MCF 10A (cell line): ENCODE data around the gene TNFAIP8. TPM values are rescaled to one million over a fixed set of nuclear protein-coding genes. Genes with fewer than 3 reads are reported as not detected.

Source experiments
- BruUV-seq: library from RNA; stranded (reverse); fragments of 400-500 nt; replicated peaks from 2 replicates; lab custom pipeline; 2021; lab: Mats Ljungman, UMichigan
- CTCF ChIA-PET: fragments of 300-600 bp; sonication (Branson Sonifier 250); formaldehyde crosslinking; extraction: SDS; loops from one replicate; lab custom pipeline; 2021; ENCODE audit warnings: antibody characterized with exemption, inconsistent platforms; lab: Yijun Ruan, JAX
- POLR2A ChIA-PET: fragments of 300-600, 350-650 bp; sonication (Branson Sonifier 250); formaldehyde crosslinking; extraction: SDS; loops from one replicate; lab custom pipeline; 2020; ENCODE audit warnings: antibody characterized with exemption, inconsistent platforms; lab: Yijun Ruan, JAX
- DNase-seq: peaks from one replicate; pipeline ENCODE4 v3.0.0-alpha.2; 2018; ENCODE audit not compliant: unreplicated experiment
- H3K27ac Mint-ChIP-seq: one replicate; pipeline ENCODE4 v1.8.0; 2022; ENCODE audit warnings: mild to moderate bottlenecking, low read depth, mixed read lengths; ENCODE audit not compliant: unreplicated experiment
- H3K27me3 Mint-ChIP-seq: one replicate; pipeline ENCODE4 v1.8.0; 2022; ENCODE audit warnings: mixed read lengths; ENCODE audit not compliant: insufficient read depth, unreplicated experiment
- H3K36me3 Mint-ChIP-seq: one replicate; pipeline ENCODE4 v1.8.0; 2022; ENCODE audit warnings: mild to moderate bottlenecking, moderate library complexity, mixed read lengths; ENCODE audit not compliant: insufficient read depth, unreplicated experiment
- H3K4me1 Mint-ChIP-seq: one replicate; pipeline ENCODE4 v1.8.0; 2022; ENCODE audit warnings: mixed read lengths; ENCODE audit not compliant: insufficient read depth, unreplicated experiment
- H3K4me3 Mint-ChIP-seq: one replicate; pipeline ENCODE4 v1.8.0; 2022; ENCODE audit warnings: mild to moderate bottlenecking, moderate library complexity, mixed read lengths; ENCODE audit not compliant: unreplicated experiment
- H3K9me3 Mint-ChIP-seq: one replicate; pipeline ENCODE4 v1.8.0; 2022; ENCODE audit warnings: mixed read lengths; ENCODE audit not compliant: unreplicated experiment
- intact Hi-C: fragments of 100-400 bp; cut with micrococcal nuclease; formaldehyde crosslinking; loops from 2 replicates; pipeline ENCODE4 v1.14.1; 2022
- total RNA-seq: library from RNA; stranded (reverse); gene quantifications from 2 replicates; pipeline ENCODE4 v1.2.3, GENCODE V29; 2022
- TF ChIP-seq, protein P1 (sequence below): fragments of 200-600 bp; IDR thresholded peaks from one replicate; pipeline ENCODE4 v1.8.0; 2022; ENCODE audit warnings: antibody characterized with exemption, mild to moderate bottlenecking; ENCODE audit not compliant: unreplicated experiment

The TNFAIP8 gene
- total RNA-seq, 1 experiment from 2014 or later, result 16.2 TPM

DNA sequence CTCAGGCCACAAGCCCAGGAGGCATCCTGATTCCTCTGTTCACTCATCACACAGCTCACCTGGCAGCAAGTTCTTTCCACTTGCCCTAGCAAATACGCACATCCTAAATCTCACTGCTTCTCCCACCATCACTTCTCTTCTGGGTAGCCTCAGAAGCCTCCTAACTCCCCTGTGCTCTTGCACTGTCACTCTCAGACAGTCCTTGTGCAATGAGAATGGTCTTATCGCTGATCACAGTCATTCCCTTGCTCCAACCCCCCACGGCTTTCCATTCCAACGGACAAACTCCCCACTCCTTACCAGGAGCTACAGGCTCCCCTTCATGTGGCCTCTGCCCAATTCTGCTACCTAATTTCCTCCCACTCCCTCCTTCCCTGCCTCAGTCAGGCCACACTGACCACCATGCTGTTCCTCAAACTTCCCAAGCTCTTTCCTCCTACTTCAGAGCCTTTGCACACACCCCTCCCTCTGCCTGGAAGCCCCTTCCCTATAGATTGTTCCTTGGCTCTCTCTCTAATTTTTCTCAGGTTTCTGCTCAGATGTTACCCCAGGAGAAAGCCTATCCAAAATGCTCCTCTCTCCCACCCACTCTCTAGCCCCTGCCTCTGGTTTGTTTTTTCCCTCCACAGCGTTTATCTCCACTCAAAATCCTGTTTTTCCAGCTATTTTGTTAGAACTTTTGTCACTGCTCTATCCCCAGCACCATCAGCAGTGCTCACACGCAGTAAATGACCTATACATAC is 34.1 kb upstream of the TNFAIP8 start:
- no peak overlapping the region for H3K4me3 Mint-ChIP-seq
- peaks cover 8% of the 10 kb centered on the region for H3K9me3 Mint-ChIP-seq
- peaks cover 9% of the 10 kb centered on the region for H3K36me3 Mint-ChIP-seq
- TF ChIP-seq, protein P1, sequence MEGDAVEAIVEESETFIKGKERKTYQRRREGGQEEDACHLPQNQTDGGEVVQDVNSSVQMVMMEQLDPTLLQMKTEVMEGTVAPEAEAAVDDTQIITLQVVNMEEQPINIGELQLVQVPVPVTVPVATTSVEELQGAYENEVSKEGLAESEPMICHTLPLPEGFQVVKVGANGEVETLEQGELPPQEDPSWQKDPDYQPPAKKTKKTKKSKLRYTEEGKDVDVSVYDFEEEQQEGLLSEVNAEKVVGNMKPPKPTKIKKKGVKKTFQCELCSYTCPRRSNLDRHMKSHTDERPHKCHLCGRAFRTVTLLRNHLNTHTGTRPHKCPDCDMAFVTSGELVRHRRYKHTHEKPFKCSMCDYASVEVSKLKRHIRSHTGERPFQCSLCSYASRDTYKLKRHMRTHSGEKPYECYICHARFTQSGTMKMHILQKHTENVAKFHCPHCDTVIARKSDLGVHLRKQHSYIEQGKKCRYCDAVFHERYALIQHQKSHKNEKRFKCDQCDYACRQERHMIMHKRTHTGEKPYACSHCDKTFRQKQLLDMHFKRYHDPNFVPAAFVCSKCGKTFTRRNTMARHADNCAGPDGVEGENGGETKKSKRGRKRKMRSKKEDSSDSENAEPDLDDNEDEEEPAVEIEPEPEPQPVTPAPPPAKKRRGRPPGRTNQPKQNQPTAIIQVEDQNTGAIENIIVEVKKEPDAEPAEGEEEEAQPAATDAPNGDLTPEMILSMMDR, result no peak
- intact Hi-C loops, result no loop called here
- no TSS peak for BruUV-seq
- peak overlapping the region; percentile 98 for H3K27ac Mint-ChIP-seq
- H3K27me3 Mint-ChIP-seq, result no peaks in the 10 kb centered on the region
- ChIA-PET CTCF (interaction anchor here (0.6 to 3.8 kb wide), 8 partner anchors 10 to 334 kb away, joined by 3 to 46 read pairs (median 4); partner anchors contain the start of gene DTWD2), POLR2A (interaction anchor here (0.9 to 22.9 kb wide), 8 partner anchors 13 to 251 kb away, joined by 3 to 385 read pairs (median 18); partner anchors contain the start of genes DMXL1 and TNFAIP8)
- peaks cover 43% of the 10 kb centered on the region for H3K4me1 Mint-ChIP-seq
- DNase-seq, result no peak

DNA sequence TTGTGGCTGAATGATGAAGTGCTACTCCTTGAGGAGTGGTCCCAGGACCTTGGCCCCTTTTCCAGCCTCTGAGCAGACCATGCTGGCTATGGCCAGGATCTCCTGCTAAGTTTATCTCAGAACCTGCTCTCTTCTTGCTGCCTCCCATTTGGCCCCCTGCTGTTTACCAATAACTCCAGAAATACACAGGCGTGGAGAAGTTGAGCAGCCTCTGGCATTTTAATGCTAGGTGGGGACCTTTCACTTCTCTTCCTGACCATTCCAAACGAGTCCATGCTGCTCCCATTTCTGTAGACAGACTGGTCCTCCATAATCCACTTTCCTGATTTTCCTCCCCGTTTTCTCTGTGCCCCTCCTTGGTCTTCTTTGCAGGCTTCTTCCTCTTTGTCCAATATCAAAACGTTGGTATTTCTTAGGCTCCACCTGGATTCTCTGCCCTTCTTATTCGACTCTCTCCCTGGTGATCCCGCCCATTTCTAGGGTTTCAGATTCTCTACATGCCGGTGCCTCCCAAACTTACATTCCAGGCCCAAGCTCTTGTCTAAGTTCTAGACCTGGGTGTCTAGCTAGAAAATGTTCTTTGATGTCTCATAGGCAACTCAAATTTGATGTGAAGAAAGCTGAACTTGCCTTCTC is 33.4 kb upstream of the TNFAIP8 start:
- TF ChIP-seq, protein P1, result no peak
- Mint-ChIP-seq H3K27ac (peak overlapping the region; percentile 98), H3K27me3 (no peaks in the 10 kb centered on the region), H3K4me3 (no peak overlapping the region), H3K36me3 (peaks cover 9% of the 10 kb centered on the region), H3K9me3 (peaks cover 8% of the 10 kb centered on the region), H3K4me1 (peaks cover 44% of the 10 kb centered on the region)
- intact Hi-C loops, result no loop called here
- BruUV-seq, result no TSS peak
- POLR2A ChIA-PET, result interaction anchor here (1.1 to 22.9 kb wide), 13 partner anchors 9 to 251 kb away, joined by 4 to 385 read pairs (median 20); partner anchors contain the start of genes DMXL1 and TNFAIP8
- peak; percentile 57 for DNase-seq
- CTCF ChIA-PET, result interaction anchor here (0.6 to 3.8 kb wide), 12 partner anchors 10 to 335 kb away, joined by 3 to 46 read pairs (median 4); partner anchors contain the start of gene DTWD2

DNA sequence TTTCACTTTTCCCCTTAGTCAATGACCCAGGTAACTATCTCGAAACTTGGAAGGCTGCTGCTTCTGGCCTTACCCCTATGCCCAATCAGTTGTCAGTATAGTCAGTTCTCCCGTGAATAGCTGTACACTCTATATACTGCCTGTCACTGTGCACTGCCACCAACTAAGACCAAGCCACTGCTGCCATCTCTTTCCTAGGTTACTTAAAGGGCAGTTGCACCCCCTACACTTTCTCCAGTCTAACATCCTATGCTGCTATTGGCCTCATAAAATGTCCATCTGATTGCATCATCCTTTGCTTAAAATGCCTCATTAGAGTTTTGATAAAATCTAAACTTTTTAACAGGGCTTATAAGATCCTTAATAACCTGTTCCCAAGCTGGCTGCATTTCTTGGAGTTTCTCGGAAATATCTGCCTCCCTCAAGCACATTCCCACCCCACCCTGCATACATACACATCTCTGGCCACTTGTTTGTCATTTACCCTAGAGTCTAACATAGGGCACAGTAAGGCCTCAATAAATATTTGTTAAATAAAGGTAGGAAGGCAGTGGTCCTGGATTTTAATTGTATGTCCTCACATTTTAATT is 32.8 kb upstream of the TNFAIP8 start:
- Mint-ChIP-seq H3K9me3 (peaks cover 8% of the 10 kb centered on the region), H3K4me3 (no peak overlapping the region), H3K27ac (peak overlapping the region; percentile 98), H3K27me3 (no peaks in the 10 kb centered on the region), H3K36me3 (peaks cover 9% of the 10 kb centered on the region), H3K4me1 (peaks cover 44% of the 10 kb centered on the region)
- intact Hi-C loops, result no loop called here
- TF ChIP-seq, protein P1, result no peak
- peak; percentile 54 for DNase-seq
- POLR2A ChIA-PET, result interaction anchor here (0.8 to 22.9 kb wide), 20 partner anchors 8 to 252 kb away, joined by 3 to 385 read pairs (median 9); partner anchors contain the start of genes DMXL1, HSD17B4 and TNFAIP8
- CTCF ChIA-PET, result interaction anchor here (0.5 to 3.8 kb wide), 20 partner anchors 8 to 1844 kb away, joined by 3 to 46 read pairs (median 4); no protein-coding TSS in a partner anchor
- BruUV-seq, result no TSS peak
